ENCODE measurements around the gene MCAT.

- TF ChIP-seq CTCF (IDR thresholded peaks at IDR 0.05) (peak in 1 of 6 experiments; percentile 21), POLR2A (IDR thresholded peaks at IDR 0.05) (peak in 1 of 4 donors; percentile 21)
Observed at GRCh38 chr22:43110444-43110926, 32.7 kb downstream of the MCAT start, which contains the start of gene BIK.
